ENCODE data around the gene WDR37.

Gene WDR37

DNA sequence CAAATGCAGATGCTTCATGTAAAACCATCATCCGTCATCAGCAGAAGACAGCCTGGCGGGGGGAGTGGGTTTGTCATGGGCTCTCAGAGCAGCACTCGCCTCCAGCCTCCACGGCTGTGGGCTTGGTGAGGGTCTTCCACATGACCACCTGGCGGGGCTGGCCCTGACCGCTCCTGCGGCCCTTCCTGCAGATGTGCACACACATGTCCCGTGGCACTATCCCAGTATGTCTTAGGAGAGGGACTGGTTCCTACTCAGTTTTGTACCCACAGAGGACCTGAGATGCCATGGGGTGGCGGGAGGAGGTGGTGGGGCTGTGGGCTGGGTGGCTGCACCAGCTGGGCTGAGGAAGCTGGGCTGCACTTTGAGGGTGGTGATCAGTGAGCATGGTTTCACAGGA lies 35.2 kb upstream of the WDR37 start (continued):
- TF ChIP-seq, protein P1, sequence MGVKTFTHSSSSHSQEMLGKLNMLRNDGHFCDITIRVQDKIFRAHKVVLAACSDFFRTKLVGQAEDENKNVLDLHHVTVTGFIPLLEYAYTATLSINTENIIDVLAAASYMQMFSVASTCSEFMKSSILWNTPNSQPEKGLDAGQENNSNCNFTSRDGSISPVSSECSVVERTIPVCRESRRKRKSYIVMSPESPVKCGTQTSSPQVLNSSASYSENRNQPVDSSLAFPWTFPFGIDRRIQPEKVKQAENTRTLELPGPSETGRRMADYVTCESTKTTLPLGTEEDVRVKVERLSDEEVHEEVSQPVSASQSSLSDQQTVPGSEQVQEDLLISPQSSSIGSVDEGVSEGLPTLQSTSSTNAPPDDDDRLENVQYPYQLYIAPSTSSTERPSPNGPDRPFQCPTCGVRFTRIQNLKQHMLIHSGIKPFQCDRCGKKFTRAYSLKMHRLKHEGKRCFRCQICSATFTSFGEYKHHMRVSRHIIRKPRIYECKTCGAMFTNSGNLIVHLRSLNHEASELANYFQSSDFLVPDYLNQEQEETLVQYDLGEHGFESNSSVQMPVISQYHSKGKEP (tag by site-specific recombination; IDR thresholded peaks at IDR 0.05): no peak
- no peak for TF ChIP-seq ZNF248 (tag by site-specific recombination; IDR thresholded peaks at IDR 0.05)
- no peak for TF ChIP-seq ZXDB (tag by site-specific recombination; IDR thresholded peaks at IDR 0.05)
- TF ChIP-seq ZNF548 (tag by site-specific recombination; IDR thresholded peaks at IDR 0.05): no peak

DNA sequence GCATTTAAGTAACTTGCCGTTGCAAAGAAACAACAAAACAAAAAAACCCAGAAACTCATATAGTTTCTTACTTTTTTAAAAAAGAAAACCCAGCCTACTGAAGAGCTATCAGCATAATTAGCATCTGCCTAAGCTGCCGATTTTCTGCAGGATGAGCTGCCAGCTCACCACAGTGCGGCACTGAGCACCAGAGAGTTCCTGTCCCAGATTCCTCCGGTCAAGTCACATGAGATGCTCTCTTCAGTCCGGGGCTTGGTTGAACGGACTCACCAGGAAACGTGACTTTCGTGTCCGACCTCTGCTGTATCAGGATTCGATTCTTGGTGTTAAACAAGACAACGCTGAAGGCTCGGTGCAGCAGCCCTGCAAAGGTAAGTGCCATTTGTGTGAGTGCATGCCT lies 33.8 kb upstream of the WDR37 start:
- CTCF ChIA-PET: interaction anchor here (0.7 kb wide), 1 partner anchor 438 kb away, joined by 3 read pairs; no protein-coding TSS in a partner anchor
- TF ChIP-seq, protein P2, sequence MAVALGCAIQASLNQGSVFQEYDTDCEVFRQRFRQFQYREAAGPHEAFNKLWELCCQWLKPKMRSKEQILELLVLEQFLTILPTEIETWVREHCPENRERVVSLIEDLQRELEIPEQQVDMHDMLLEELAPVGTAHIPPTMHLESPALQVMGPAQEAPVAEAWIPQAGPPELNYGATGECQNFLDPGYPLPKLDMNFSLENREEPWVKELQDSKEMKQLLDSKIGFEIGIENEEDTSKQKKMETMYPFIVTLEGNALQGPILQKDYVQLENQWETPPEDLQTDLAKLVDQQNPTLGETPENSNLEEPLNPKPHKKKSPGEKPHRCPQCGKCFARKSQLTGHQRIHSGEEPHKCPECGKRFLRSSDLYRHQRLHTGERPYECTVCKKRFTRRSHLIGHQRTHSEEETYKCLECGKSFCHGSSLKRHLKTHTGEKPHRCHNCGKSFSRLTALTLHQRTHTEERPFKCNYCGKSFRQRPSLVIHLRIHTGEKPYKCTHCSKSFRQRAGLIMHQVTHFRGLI (tag by site-specific recombination; IDR thresholded peaks at IDR 0.05): no peak
- TF ChIP-seq, protein P3, sequence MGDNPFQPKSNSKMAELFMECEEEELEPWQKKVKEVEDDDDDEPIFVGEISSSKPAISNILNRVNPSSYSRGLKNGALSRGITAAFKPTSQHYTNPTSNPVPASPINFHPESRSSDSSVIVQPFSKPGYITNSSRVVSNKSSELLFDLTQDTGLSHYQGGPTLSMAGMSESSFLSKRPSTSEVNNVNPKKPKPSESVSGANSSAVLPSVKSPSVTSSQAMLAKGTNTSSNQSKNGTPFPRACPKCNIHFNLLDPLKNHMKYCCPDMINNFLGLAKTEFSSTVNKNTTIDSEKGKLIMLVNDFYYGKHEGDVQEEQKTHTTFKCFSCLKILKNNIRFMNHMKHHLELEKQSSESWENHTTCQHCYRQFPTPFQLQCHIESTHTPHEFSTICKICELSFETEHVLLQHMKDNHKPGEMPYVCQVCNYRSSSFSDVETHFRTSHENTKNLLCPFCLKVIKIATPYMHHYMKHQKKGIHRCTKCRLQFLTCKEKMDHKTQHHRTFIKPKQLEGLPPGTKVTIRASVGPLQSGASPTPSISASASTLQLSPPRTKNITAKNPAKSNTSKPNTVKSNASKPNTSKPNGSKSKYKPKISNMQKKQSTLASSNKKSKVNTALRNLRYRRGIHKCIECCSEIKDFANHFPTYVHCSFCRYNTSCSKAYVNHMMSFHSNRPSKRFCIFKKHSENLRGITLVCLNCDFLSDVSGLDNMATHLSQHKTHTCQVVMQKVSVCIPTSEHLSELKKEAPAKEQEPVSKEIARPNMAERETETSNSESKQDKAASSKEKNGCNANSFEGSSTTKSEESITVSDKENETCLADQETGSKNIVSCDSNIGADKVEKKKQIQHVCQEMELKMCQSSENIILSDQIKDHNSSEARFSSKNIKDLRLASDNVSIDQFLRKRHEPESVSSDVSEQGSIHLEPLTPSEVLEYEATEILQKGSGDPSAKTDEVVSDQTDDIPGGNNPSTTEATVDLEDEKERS (tag by site-specific recombination; IDR thresholded peaks at IDR 0.05): no peak
- TF ChIP-seq BCL11B (tag by site-specific recombination; IDR thresholded peaks at IDR 0.05; ENCODE audit: low read depth) (no peak), YY1 (tag by site-specific recombination; IDR thresholded peaks at IDR 0.05) (no peak), ZNF664 (tag by site-specific recombination; IDR thresholded peaks at IDR 0.05) (no peak), ZEB2 (tag by site-specific recombination; IDR thresholded peaks at IDR 0.05) (no peak), ZSCAN23 (tag by site-specific recombination; IDR thresholded peaks at IDR 0.05) (no peak), ZNF37A (tag by site-specific recombination; IDR thresholded peaks at IDR 0.05) (no peak), SP7 (tag by site-specific recombination; IDR thresholded peaks at IDR 0.05) (no peak), ZNF16 (tag by site-specific recombination; IDR thresholded peaks at IDR 0.05; ENCODE audit: low read depth) (no peak), REPIN1 (tag by site-specific recombination; IDR thresholded peaks at IDR 0.05; ENCODE audit: low read depth) (no peak), TRIM28 (IDR thresholded peaks at IDR 0.05; ENCODE audit: borderline replicate concordance, low read length) (no peak)
- TF ChIP-seq, protein P4, sequence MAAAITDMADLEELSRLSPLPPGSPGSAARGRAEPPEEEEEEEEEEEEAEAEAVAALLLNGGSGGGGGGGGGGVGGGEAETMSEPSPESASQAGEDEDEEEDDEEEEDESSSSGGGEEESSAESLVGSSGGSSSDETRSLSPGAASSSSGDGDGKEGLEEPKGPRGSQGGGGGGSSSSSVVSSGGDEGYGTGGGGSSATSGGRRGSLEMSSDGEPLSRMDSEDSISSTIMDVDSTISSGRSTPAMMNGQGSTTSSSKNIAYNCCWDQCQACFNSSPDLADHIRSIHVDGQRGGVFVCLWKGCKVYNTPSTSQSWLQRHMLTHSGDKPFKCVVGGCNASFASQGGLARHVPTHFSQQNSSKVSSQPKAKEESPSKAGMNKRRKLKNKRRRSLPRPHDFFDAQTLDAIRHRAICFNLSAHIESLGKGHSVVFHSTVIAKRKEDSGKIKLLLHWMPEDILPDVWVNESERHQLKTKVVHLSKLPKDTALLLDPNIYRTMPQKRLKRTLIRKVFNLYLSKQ (tag by site-specific recombination; IDR thresholded peaks at IDR 0.05; ENCODE audit: borderline replicate concordance): no peak
- TF ChIP-seq, protein P5, sequence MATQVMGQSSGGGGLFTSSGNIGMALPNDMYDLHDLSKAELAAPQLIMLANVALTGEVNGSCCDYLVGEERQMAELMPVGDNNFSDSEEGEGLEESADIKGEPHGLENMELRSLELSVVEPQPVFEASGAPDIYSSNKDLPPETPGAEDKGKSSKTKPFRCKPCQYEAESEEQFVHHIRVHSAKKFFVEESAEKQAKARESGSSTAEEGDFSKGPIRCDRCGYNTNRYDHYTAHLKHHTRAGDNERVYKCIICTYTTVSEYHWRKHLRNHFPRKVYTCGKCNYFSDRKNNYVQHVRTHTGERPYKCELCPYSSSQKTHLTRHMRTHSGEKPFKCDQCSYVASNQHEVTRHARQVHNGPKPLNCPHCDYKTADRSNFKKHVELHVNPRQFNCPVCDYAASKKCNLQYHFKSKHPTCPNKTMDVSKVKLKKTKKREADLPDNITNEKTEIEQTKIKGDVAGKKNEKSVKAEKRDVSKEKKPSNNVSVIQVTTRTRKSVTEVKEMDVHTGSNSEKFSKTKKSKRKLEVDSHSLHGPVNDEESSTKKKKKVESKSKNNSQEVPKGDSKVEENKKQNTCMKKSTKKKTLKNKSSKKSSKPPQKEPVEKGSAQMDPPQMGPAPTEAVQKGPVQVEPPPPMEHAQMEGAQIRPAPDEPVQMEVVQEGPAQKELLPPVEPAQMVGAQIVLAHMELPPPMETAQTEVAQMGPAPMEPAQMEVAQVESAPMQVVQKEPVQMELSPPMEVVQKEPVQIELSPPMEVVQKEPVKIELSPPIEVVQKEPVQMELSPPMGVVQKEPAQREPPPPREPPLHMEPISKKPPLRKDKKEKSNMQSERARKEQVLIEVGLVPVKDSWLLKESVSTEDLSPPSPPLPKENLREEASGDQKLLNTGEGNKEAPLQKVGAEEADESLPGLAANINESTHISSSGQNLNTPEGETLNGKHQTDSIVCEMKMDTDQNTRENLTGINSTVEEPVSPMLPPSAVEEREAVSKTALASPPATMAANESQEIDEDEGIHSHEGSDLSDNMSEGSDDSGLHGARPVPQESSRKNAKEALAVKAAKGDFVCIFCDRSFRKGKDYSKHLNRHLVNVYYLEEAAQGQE (tag by site-specific recombination; IDR thresholded peaks at IDR 0.05): no peak
- TF ChIP-seq, protein P6, sequence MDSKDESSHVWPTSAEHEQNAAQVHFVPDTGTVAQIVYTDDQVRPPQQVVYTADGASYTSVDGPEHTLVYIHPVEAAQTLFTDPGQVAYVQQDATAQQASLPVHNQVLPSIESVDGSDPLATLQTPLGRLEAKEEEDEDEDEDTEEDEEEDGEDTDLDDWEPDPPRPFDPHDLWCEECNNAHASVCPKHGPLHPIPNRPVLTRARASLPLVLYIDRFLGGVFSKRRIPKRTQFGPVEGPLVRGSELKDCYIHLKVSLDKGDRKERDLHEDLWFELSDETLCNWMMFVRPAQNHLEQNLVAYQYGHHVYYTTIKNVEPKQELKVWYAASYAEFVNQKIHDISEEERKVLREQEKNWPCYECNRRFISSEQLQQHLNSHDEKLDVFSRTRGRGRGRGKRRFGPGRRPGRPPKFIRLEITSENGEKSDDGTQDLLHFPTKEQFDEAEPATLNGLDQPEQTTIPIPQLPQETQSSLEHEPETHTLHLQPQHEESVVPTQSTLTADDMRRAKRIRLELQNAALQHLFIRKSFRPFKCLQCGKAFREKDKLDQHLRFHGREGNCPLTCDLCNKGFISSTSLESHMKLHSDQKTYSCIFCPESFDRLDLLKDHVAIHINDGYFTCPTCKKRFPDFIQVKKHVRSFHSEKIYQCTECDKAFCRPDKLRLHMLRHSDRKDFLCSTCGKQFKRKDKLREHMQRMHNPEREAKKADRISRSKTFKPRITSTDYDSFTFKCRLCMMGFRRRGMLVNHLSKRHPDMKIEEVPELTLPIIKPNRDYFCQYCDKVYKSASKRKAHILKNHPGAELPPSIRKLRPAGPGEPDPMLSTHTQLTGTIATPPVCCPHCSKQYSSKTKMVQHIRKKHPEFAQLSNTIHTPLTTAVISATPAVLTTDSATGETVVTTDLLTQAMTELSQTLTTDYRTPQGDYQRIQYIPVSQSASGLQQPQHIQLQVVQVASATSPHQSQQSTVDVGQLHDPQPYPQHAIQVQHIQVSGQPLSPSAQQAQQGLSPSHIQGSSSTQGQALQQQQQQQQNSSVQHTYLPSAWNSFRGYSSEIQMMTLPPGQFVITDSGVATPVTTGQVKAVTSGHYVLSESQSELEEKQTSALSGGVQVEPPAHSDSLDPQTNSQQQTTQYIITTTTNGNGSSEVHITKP (tag by site-specific recombination; IDR thresholded peaks at IDR 0.05): no peak
- TF ChIP-seq, protein P7, sequence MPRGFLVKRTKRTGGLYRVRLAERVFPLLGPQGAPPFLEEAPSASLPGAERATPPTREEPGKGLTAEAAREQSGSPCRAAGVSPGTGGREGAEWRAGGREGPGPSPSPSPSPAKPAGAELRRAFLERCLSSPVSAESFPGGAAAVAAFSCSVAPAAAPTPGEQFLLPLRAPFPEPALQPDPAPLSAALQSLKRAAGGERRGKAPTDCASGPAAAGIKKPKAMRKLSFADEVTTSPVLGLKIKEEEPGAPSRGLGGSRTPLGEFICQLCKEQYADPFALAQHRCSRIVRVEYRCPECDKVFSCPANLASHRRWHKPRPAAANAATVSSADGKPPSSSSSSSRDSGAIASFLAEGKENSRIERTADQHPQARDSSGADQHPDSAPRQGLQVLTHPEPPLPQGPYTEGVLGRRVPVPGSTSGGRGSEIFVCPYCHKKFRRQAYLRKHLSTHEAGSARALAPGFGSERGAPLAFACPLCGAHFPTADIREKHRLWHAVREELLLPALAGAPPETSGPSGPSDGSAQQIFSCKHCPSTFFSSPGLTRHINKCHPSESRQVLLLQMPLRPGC (tag by site-specific recombination; IDR thresholded peaks at IDR 0.05): no peak

More for the DNA sequence above, 33.8 kb upstream of the WDR37 start:
- H3K36me3 ChIP-seq (ENCODE audit: control insufficient read depth in 2 of 2, insufficient read depth in 1 of 2, low read length in 2 of 2): peaks cover 8 to 27% of the 10 kb centered on the region in 2 experiments
- no peak overlapping the region for H3K4me3 ChIP-seq (ENCODE audit: low read depth, low read length)
- H3K9me3 ChIP-seq (ENCODE audit: control insufficient read depth, insufficient read depth, low read depth, low read length): no peaks in the 10 kb centered on the region
- POLR2A ChIA-PET: interaction anchor here (0.7 kb wide), 1 partner anchor 18 kb away, joined by 3 read pairs; no protein-coding TSS in a partner anchor
- H3K4me1 ChIP-seq (ENCODE audit: control insufficient read depth, insufficient read depth, low read length): no peaks in the 10 kb centered on the region
- H3K27ac ChIP-seq (ENCODE audit: extremely low read depth, low read depth, low read length): no peak overlapping the region

All from HEK293 (cell line).